NCI-H2171 (cell line): ENCODE measurements around the gene CDKL1.
"Not testable (repeated sequence)": the region's sequence is repeated elsewhere in the genome, so short reads cannot be mapped to it uniquely, and the experiment has no call there.

ENCODE experiments used
- DNase-seq: peaks from one replicate; lab custom pipeline; 2025; lab: John Stamatoyannopoulos, UW

CDKL1 gene

DNA sequence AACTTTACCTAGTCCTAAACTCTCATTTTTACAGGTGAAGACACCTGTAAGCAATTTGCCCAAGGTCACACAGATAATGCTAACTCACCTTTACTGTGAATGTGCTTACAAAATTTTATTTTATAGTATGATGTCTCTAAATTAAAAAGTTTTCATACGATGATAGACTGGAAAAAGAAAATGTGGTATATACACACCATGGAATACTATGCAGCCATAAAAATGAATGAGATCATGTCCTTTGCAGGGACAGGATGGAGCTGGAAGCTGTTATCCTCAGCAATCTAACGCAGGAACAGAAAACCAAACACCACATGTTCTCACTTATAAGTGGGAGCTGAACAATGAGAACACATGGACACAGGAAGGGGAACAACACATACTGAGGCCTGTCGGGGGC is 40.4 kb downstream of the CDKL1 start:
- DNase-seq: not testable (repeated sequence)

DNA sequence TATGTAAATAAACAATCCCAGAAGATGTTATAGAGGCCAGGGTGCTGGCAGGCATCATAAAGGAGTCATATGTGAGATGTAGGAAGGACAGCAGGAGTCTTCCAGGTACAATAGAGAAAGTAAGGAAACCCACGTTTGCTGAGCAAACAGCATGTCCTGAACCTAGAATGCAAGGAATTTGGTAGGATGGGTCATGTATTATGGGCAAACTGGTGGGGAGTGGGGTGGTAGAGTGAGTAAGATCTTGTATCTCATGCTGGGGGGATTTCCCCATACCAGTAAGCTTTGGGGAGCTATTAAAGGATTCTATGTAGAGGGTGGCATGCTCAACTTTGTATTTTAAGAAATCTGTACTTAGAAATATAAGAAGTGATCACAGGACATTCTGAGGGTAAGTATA is 41.0 kb downstream of the CDKL1 start:
- no peak for DNase-seq

DNA sequence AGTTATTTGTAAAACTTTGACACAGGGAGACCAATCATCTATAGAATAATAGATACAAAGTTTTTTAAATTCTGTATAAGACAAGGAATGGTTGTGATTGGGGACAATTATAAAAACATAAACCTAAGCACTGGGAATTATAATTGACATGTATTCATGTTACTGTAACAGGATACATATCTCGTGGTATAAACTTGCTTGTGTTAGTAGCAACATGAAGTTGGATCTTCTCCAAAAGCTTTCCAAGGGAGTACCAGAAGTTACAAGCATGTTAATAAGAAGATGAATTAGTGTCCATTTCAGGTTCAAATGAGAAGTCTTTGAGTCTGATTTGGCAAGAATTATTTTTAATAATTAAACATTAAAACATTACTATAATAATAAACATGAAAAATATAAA is 42.2 kb downstream of the CDKL1 start:
- peak; percentile 61 for DNase-seq

DNA sequence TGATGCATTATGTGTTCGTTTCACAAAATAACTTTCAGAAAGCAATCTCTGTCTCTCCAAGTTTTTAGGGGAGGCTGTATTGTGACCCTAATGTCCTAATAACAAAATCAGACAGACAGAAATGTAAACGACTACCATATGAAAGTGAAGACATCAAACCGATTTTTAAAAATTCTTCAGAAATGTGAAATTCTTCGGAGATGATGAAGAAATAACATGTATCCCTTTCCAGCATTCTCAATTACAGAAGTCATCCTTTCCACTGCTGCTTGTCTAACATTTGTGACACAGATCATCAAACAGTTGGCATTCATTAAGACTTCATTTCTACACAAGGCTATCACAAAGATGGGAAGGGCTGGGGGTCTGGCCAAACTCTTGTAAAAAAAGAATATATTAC is 43.6 kb downstream of the CDKL1 start:
- DNase-seq: no peak

DNA sequence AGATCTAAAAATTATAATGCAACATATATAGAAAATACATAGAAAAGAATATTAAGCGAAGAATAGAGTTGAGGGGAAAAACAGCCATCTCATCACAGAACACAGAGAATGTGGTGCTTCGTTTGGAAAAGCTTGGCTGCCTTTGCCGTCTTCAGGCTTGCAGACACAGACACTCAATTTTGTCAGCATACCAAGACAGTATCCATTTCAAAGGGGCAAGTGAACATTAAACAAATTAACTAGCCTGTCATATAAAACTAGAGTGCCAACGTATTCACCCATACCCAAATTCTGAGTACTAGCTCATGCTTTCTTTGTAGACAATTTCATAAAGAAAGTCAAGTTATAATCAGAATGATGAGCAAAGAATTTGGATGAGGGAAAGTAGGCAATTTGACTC is 44.1 kb downstream of the CDKL1 start:
- DNase-seq: no peak

DNA sequence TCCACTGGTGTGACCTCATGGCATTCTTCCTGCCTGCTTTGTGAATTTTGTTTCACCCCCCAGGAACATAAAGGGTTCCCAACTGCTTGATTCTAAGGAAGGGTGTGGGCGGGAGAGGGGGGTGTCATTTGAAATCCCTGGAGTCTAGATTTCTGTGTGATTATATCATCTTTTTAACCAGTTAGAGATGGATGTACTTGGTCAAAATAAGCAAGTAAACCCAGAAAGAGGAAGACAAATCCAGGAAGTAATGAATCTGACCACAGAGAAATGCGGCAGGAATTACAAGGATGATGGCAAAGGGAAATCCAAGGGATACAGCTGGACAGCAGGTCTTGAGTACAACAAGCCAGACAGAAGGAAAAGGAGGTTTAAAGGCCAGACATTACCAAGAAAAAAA is 45.7 kb downstream of the CDKL1 start:
- no peak for DNase-seq

DNA sequence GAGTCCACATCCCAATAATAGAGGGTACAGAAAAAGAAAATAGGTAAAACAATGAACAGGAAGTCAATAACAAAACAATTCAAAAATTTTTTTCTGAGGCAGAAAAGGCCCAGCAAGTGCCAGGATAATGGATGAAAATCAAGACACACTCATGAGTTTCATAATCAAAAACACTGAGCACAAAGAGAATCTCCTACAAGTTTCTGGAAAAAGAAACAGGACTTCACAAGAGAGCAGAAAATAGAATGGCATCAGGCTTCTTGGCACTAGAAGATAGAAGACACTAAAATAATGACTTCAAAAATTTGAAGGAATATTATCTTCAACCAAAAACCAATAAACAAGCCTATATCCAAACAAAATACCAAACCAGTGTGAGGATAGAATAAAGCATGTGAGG is 47.7 kb downstream of the CDKL1 start:
- no peak for DNase-seq

DNA sequence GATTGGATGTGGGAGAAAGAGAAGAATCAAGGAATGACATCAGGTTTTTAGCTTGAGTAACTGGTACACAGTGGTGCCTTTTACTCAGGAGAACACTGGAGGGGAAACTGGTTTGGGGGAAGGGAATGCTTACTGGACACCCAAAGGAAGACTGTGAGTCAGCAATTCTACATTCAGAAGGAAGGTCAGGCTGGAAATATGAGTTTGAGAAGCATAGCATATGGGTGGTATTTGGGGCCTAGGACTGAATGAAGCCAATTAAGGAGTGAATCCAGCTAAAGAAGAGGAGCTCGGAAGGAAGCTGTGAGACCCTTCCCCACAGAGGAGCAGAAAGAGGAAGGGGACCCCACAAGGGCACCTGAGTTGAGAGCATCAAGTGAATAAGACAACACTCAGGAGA is 49.2 kb downstream of the CDKL1 start:
- DNase-seq: no peak

DNA sequence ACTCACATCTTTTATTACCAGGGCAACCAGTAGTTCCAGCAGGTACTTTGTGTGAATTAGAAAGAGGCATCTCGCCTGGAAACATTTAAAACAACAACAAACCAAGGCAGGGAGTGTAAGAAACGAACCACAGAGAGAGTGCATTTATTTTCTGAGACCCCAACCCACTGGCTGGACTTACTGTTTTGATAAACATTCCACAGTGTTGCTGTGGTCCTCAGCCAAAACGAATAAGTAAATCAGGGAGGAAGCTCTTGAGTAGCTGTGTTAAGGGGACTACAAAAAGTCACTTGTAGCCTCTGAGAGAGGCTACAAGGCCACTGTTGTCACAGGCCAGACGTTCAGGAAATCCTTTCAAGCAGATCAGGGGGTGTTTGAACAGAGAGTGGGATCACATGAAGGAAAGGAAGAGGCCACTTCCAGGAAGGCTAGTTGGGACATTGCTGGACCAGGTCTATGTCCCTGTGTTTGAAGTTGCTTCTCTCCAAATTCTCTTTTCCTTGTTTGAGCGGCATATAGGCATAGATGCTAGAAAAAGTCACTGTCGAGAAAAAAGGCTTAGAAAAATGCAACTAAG is 50.7 kb downstream of the CDKL1 start:
- no peak for DNase-seq

DNA sequence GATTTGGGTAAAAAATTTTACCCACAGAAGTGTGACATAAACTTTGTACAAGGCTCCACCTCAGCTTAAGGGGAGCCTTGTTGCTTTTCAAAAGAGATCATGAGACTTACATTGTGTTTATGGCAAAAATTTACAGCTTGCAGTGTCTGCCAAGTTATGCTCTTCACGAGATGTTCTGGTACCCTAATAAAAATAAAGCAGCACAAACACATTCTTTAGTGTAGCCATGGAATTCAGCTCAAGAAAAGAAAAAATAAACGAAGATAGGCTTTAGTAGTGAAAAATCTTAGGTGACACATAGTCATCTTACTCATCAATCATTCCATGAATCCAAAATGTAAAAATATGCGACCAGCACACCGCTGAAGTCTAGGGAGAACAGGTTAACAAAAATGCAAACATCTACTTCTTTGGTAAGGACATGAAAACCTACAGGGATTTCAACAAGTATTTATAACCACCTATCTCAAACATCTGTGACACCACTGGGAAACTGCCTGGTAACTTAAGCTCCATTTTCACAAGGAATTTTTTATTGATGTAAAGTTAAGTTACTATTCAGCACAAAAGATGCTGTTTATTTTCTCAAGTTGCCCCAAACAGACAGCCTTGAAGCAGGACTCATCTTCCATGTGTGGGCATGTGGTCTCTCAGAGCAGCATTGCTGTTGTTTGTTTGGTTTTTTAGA is 51.7 kb downstream of the CDKL1 start:
- no peak for DNase-seq

DNA sequence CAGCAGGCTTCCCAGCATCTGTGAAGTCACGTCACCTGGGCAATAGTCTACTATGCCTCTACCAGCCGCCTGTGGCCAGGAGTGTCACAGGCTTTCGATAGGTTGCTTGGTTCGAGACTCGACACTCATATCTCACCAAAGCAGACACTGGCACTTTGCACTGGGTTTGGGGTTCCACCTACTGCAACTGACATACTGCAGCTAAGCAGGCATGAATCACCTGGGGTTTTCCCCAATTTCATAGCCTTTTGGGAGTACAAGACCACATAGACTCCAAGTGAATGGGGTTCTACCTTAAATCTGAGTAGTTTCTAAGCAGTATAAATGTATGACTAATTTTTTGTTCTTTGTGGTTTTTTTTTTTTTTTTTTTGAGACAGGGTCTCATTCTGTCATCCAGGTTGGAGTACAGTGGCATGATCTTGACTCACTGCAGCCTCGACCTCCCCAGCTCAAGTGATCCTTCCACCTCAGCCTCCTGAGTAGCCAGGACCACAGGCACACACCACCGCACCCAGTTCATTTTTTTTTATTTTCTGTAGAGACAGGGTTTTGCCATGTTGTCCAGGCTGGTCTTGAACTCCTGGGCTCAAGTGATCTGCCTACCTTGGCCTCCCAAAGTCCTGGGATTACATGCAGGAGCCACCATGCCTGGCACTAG is 52.4 kb downstream of the CDKL1 start:
- DNase-seq: no peak

DNA sequence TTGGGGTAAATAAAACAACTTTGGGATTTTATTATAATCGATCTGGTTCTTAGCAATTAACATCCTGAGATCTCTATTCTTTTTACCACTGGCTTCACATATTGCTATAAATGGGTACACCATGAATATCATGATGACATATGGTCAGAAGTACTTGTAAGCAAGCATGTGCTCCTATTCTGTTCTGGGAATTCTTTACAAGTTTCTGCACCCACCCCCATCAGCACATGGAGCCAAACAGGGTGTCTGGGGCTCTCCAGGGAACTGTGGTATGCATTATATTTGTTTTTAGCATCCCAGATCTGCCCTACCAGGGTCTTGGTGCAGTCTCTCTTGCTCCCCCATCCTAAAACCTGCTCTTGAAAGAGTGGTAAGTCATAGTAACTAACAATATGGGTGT is 53.2 kb downstream of the CDKL1 start:
- peak; percentile 37 for DNase-seq

DNA sequence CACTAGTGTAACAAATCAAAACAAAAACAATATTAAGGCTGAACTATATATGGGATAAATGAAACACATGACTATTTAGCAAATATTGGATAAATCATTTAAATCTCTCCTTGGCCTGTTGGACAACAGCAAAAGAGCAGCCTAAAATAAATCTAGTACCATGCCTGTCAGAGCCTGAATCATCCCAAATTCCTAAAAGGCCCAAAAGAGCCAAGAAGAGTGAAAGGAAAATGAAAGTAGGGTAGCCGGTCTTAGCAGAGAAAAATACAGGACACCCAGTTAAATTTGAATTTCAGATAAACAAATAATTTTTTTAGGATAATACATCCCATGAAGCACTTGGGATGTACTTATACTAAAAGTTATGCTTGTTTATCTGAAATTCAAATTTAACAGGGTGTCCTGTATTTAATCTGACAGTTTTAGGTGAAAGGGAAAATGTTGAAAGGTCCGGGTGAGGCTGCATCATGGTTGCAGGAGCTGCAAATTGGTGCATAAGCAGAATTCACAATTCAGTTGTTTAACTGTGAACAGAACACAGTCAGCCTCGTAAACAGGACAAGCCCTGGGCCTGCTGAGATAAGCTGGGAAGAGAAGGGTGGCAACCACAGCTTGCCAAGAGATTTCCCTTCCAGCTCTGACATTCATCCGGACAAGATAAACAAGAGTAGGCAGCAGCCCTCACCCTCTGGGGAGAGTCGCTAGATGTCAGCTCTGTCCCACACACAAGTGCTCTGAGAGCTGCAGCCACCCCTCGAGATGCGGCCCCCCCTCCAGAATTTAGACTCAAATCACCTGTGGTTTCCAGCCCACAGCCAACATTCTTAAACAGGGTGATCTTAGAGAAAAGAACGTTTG is 54.2 kb downstream of the CDKL1 start:
- DNase-seq: peak; percentile 48

DNA sequence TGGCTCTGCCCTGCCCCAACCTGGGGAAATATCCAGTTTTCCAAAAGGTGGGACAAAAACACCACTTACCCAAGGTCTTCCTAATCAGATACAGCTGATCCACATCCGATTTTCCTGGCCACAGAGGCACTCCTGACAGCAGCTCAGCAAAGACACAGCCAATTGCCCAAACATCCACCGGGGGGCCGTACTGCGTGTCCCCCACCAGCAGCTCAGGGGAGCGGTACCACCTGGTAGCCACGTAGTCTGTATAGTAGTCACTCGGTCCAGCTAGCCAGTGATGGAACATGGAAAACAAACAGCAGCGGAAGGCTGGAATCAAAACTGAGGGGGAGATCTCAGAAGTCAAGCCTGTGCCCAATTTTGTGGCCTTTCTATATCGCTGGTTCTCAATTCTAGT is 55.7 kb downstream of the CDKL1 start:
- DNase-seq: no peak

DNA sequence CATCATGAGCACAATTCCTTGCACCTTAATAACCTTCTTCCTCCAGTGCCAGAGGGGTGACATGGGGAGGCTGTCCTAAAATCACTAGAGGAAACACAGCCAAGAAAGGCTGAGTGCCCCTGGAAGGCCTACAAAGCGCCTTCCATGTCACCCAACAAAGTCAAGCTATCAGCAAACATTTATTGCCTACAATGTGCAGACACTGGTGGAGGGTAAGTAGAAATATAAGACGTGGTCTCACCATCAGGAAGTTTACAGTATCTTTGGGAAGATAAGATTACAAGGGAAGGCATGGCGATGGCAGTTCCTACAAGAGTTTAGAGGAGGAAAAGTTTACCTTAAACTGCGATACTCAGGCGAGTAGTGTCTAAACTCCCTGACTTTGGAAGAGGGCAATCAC is 56.6 kb downstream of the CDKL1 start:
- DNase-seq: no peak

DNA sequence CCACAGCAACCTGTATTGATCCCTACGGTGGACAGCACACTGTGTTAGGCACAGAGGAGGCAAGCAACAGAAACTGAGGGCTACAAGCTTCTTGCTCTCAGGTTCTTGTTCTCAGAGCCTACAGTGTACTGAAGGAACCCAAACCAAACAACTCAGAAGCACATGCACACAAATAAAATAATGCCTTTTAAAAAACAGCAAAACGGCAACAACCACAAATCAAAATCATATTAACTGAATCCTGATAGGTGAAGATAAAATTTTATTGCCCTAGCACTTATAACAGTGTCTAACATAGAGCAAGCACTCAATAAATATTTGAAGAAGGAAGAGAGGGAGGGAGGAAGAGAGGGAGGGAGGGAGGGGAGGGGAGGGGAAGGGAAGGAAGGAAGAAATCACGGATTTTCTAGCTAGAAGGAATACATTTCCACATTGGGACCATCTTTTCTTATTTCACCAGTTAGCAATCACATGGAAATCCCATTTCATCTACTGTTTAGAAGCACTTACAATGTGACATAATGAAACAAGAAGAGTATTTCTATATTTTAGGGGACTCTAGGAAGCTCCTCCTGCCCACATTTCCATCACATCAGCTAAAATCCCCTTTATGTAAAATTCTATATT is 57.4 kb downstream of the CDKL1 start:
- DNase-seq: no peak

DNA sequence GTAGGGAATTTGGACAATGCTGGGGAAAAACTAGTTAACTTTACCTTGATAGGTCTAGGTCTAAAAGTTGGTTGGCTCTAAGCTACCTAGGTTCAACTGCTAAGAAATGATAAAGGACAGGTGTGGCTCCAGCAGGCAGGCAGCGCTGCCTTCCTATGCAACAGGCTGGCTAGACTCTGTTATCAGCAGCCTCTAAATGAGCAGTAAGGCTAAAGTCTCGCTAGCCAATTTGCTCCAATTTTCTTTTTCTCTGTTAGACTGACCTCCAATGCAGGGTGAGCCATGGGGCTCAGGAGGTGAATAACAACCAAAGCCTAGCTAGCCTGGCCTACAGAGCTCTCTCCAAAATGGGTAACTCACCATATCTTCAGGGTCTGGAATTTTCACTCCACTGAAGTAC is 58.1 kb downstream of the CDKL1 start:
- DNase-seq: no peak

DNA sequence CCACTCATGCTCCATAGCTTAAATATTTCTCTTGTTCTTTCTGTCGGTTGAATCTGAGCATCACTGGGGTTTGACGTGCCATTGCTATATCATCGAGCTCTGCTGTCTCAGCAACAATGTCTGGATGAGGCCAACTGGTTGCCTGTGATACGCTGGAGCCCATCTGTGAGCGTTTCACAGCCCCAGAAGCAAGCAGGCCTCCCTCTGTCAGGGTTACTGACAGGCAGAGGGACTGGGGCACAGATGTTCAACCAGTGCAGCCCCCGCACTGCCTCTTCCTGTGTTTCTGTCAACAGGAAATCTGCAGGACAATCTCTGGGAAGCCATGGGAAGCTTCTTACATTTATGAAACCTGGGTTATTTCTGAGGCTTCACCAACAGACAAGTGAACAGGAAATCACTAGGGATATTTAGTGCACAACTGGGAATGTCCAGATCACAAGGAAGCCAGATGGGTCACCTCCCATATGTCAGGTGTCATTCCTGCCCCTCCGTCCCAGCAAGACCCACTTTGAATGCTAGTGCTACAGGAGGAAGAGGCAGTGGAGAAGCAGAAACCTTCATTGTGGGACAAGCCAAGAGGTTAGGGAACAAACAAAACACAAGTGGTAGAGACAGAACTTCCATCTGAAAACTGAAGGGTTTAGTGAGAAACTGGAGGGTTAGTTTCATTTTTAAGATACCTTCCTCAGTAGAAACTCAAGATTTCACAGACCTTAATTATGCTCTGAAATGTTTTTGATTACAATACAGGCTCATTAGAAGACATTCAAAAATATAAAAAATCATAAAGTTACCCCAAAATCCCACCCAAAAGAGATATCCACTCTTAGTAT is 60.5 kb downstream of the CDKL1 start:
- peak; percentile 90 for DNase-seq

DNA sequence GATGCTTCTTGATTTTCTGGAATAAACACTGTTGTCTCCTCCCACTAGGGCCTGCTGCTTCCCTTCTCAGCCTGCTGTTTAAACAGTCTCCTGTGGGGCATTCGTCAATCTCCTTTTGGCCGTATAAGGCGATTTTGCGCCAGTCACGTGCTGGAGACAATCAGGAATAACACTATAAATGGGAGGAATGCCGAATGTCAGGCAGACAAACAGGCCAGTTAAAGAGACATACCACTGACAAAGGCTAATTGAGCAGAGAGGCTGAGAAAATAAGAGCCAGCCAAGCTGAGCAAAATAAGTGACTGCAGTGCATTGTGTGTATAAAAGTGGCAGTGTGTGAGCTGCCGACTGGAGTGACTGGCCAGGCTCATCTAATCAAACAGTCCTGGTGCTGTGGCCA is 61.3 kb downstream of the CDKL1 start:
- peak; percentile 93 for DNase-seq

DNA sequence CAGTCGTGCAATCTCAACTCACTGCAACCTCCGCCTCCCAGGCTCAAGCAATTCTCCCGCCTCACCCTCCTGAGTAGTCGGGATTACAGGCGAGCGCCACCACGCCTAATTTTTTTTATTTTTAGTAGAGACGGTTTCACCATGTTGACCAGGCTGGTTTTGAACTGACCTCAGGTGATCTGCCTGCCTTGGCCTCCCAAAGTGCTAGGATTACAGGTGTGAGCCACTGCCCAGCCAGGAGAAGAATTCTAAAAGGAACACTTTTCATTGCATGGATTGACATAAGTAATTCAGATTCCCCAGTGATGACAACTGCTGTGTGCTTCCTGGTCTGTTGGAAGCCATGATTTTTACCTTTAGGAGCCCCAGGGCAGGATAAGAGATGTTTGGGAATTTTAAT is 62.5 kb downstream of the CDKL1 start:
- peak; percentile 13 for DNase-seq

DNA sequence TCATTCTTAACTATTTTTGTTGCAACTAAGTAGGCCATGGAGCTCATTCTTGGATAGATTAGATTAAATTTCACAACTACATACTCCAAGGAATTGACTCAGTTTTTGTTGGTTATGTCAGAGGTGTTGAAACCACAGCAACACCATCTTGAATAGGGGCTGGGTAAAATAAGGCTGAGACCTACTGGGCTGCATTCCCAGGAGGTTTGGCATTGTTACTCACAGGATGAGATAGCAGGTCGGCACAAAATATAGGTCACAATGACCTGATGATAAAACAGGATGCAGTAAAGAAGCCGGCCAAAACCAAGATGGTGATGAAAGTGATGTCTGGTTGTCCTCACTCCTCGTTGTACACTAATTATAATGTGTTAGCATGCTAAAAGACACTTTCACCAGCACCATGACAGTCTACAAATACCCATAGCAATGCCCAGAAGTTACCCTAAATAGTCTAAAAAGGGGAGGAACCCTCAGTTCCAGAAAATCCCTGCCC is 63.6 kb downstream of the CDKL1 start:
- no peak for DNase-seq
